Fibroblast of the conjunctiva (primary cell): ENCODE results near the gene MED31.
"Not testable (repeated sequence)": the region's sequence is repeated elsewhere in the genome, so short reads cannot be mapped to it uniquely, and the experiment has no call there.

Experiments
- DNase-seq: peaks from one replicate; pipeline ENCODE4 v3.0.0-alpha.2; 2010; ENCODE audit warnings: low read depth

Gene MED31

DNA sequence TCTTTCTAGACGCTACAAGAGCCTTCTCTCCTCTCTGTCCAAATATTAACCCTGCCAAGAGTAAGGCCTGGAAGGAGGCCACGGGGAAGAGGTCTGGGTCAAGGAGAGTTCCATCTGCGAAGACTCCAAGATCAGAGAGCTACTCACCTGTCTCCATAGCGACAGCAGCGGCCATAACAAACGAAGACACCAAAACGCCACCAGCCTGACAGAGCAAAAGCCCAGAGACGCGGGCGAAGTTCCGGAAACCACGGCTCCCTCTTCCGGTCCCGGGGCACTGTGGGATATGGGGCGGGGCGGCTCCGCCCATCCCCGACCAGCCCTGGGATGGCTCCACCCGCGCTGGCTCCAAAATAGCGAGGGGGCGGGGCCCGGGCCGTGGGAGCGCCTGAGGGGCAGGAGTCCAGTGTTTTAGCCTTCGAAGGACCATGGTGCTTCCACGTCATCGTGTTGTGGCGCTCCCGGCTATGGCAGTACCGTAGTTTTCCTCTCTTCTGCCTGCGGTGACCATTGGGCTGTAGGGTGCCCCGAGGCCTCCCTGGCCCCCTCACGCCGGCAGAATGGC, at the start of gene MED31, which contains the start of gene C17orf100:
Gene MED31 (minus strand): TSS at position 252 of the 565 bp plus-strand sequence. CDS start 77 bp downstream, at position 175.
Gene C17orf100 (plus strand): TSS at position 409 of the 565 bp plus-strand sequence. CDS start 152 bp downstream, at position 561.
- peak; percentile 75 for DNase-seq

DNA sequence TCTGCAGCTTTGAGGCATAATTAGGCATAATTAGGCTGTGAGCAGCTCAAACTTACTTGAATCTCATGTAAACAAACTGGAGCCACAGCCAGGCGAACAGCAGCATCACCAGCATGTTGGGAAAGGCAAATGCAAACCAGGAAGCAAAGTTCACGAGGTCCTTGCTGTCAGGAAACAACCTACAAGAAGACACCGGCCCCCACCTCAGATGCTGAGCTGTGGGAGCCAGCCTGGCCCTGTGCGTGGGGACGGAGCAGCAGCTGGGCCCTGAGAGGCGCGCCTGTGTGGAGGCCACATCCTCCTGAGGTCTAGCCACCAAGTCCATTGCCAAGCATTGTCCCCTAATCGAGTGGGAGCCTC, 49.5 kb upstream of the MED31 start:
- no peak for DNase-seq

DNA sequence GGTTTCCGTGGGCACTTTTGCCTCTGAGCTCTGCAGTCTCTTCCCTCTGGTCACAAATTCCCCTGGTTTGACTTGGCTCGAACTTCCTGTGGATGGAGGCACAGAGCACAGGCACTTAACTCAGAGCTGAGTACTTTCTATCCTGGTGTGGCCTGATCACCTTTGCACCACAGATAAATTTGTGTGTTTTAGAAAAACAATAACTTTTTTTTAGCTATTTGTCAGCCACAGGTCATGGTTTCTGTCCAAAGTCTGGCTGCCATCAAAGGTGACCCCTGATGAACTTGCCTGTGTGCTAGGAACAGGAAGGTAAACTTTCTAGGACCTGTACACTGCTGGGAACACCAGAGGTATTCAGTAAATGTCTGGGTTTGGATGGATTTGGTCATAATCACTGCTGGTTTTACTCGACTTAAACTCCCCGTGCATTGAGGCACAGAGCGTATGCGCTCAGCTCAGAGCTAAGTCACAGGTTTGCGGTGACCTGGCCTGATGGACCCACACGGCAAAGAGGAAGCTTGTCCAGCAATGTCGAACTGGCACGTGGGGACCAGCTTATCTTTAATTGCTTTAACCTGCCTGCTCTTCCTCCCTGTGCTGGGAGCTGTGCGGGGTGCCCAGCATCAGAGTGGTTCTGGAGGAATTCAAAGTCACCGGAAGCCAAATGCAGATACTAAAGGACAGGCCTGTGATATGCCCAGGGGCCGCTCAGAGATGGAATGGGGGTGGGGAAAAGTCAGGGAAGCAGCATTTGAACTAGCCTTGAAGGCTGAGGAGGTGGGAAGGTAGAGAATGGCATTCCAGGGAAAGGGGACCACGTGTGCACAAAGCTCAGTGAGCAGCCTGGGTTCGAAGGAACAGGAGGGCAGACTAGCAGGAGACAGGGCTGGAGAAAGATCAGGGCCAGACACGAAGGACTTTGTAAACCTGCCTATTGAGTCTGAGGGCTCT, 48.9 kb upstream of the MED31 start:
- DNase-seq: no peak

DNA sequence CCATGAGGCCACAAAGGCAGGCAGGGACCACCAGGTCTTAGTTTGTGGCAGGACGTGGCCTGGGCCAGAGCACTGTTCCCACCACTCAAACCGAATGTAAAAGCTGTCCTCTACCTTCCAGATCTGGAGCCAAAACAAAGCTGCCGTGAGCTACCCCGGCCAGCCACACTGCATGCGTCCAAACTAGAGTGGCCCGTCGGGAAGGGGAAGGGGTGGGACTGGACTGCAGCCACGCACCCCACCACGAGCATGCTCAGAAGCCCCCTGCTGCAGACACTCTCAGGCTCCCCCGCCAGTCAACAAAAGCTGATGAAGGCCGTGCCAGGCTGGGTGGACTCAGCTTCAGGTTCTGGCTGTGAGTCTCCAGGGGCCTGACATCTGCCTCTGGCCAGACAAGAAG, 46.6 kb upstream of the MED31 start:
- no peak for DNase-seq

DNA sequence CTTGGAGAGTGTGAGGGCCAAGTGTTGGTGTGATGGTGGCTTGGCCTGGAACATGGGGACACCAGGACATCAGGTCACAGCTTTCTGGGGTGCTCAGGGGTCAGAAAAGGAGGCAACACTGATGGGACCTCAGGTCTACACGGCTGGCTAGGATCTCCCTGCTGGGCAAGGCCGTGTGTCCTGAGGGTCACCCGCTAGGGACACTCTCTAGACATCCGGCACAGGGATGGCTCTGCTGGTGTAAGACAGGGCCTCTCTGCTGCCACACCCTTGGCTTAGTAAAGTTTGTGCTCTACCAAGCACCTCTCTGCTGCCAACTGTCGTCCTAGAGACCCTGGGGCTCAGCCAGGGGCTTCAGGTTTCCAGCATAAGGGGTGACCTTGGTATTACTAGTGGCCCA, 45.5 kb upstream of the MED31 start:
- no peak for DNase-seq

DNA sequence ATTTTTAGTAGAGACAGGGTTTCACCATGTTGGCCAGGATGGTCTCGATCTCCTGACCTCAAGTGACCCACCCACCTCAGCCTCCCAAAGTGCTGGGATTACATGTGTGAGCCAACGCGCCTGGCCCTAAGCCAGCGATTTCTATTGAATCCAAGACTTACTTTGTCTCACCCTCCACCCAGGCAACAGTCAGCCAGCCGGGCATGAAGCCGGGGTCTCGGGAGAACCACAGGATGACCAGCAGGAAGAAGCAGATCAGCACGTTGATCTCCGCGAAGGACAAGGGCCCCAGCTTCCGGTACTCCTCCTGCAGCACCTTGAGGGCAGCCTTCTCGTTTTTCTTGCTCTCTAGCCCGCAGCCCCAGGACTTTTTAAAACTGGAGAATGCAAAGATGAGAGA, 44.2 kb upstream of the MED31 start:
- DNase-seq: no peak

DNA sequence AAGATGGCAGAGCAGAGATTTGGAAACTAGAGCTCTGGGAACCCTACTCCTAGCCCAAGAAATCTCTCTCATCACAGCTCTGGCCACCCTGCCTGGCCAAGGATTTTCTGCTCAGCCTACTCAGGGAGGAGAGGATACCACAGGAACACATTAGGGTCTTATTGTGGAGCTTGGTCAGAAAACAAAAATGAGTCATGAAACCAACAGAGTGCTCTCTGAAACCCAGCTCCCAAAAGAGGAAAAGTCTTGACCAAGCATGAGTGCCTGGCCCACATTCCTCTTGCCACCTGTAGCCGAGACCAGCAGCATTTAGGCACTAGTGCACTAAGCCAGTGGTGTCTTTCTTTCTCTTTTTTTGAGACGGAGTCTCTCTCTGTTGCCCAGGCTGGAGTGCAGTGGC, 43.6 kb upstream of the MED31 start:
- no peak for DNase-seq

DNA sequence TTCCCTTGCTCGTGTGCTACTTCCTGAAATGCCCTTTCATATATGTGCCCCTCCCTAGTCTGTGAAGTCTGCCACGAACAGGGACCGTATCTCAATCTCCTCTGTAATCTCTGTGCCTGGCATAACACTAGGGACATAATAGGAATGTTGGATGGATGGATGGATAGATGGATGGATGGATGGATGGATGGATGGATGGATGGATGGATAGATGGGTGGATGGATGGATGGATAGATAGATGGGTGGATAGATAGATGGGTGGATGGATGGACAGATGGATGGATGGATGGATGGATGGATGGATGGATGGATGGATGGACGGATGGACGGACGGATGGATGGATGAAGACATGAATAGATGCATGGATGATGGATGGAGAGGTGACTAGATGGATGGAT, 40.6 kb upstream of the MED31 start:
- not testable (repeated sequence) for DNase-seq

DNA sequence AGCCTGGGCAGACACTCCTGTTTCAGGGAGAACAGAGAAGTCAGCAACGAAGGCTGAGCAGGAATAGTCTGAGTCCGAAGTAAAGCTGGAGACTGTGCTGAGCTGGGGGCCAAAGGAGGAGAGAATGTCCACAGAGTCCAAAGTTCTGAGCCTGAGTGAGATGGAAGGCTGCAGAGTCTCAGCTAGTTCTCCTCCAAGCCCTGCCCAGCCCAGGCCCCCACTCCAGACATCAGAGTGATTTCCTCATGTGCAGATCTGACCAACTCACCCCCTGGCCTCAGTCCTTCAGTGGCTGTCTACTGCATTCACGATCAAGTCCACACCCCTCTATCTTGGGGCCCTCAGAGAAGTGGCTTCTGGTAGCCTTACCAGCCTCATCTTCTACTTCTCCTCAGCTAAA, 40.1 kb upstream of the MED31 start:
- DNase-seq: no peak

DNA sequence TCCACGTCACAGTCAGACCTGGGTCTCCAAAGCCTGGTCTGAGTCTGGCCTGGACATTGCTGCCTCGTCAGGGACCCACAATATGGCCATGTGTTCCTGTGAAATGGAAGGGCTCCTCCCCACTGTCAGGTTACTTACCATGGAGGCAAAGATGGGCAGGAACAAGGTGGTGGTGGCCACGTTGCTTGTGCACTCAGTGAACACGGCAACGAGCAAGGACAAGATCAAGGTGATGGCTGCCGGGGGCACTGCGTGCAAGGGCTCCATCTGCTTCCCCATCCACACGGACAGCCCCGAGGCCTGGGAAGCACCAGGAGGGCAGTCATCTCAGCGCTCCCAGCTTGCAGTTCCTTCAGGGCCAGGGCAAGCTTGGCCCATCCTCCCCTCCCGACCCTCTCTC, 39.2 kb upstream of the MED31 start:
- no peak for DNase-seq

DNA sequence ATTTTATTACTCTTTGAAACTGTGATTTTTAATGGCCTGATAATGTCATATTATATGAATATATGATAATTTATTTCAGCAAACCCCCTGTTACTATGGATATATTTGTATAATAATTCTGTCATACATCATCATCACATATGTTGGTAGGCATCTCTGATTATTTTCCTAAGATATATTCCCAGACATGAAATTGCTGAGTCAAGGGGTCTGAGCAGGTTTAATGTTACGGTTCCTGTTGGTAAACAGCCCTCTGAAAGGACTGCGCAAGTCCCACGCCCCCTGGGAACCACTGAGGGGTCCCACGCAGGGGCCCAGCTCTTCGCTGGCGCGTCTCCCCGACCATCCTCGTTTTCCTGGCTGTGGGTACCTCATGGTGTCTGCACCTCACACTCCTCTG, 37.5 kb upstream of the MED31 start:
- no peak for DNase-seq

DNA sequence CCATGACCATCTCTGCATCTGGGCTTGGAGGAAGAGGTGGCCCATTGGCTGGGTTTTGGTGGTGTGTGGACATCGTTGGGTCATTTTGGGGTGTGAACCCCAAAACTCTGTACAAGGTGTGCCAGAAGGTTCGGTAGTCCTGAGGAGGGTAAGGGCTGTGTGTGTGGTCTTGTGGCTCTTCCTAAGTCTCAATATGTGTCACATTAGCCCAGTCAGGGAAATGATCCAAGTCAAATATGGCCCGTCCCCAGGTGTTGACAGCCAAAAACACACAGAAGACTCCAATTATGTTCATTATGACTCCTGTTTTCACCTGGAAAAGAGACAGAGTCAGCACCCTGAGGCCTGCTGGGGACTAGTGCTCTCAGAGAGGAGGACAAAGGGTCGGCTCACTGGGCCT, 34.6 kb upstream of the MED31 start:
- DNase-seq: no peak

DNA sequence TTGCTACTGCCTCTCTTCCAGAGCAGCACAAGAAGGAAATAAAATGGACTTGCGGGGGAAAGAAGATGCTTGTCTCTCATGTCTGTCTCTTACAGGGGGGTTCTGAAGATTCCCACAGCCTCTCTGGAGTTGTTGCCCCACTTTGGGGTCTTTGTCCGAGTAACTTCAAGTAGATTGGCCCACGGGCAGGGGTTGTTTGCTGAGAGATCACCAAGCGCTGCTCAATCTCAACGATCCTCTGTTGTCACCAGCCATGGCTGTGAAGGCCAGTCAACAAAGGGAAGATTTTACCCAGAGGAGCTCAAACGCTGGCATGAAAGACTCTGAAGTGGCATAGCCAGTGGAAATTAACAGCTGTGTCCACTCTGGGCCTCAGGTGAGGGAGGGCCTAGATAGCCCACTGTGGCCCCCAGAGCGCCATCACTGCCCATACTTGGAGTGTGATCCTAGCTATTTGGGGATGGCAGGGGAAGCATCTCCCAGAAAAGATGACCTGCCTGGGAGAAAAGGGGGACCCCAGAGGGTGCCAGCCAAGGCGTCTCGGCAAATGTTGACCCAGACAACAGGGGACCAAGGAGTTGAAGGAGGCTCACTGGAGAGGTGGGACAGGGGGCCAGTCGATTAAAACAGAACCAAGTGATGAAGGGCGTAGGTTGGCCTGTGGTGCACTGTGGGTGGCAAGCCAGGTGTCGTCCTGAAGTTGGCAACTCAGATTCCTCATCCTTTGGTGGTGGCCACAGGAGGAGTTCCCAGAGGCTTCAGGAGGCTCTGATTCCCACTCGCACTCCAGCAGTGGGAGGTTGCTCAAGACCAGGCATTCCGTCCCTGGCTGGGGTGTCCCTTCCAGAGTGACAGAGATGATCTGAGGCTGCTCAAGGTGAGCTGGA, 33.7 kb upstream of the MED31 start:
- no peak for DNase-seq

DNA sequence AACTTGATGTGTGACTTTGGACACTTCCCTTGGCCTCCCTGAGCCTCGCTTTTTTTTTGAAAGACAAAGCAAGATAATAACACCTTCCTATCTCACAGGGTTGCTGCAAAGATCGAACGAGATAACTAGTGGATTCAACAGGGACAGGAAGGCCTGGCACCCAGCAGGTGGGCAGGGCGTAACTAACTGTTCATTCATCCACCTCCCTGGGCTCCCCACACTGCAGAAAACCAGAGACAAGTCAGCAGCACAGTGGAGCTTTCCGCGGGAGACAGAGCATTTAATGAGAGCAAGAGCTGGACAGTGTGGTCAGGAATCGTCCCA, 33.0 kb upstream of the MED31 start:
- DNase-seq: no peak

DNA sequence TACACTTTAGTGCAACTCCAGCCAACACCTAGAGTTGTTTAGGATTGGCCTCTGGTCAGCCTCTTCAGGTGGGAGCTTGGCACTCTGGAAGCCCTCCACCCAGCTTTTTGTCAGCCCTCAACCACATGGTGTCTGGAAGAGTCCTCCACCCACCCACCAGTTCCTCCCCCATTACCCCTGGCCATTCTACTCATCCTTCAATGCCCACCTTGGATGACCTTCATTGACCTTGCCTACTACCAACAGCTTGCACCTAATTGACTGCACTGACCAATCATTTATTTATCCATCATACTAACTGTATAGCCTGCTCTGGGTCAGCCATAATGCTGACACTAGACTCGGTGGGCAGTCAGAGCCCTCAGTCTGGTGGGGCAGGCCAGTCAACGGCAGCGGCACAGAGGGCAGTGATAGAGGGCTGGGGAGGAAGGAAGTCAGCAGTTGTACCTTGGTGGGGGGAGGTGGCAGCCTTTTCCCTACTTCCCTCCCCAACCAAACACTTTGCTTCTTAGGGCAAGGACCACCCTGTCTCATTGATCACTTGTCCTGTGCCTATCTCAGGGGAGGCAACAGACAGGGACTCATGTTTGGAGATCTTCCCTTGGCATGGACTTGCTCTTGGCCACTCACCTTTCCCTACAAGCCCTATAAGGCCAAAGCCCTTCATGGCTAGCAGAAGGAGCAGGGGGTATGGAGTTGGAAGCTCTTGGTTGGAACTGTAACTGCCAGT, 32.5 kb upstream of the MED31 start:
- no peak for DNase-seq

DNA sequence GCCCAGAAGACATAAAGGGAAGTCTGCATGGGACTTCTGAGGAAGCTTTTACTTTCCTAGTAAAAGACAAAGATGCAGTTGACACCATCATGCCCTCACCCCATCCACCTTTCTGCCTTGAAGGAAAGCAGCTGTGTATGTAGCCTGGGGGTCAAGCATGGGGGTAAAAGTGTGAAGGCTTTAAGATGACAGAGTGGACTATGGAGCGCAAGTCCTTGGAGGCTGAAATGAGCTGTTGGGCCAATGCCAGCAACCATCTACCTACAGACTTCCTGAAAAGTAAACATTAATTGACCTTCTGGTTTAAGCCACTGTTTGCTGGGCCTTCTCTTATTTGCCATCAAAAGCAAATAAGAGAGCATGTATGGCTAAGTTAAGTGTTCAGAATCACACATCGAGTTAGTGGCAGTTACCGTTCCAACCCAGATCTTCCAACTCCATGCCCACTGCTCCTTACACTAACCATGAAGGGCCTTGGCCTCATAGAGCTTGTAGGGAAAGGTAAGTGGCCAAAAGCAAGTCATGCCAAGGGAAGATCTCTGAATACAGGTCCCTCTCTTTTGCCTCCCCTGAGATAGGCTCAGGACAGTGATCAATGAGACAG, 31.8 kb upstream of the MED31 start:
- no peak for DNase-seq

DNA sequence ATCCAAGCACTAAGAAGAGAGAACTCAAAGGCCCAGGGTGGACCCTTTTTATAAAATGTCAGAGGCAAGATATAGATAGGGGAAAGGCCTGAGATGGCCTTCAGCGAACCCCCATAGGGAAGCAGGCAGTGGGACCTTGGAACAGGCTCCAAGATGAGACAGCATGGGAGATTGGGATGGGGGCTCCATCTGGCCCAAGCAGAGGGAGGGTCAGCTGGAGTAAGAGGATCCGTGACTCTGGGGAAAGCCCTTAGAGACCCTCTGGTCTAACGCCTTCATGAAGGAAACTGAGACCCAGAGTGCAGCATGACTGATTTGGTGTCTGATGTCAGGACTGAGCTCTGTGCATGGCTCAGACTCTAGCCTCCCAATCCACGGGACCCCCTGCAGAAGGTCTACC, 30.9 kb upstream of the MED31 start:
- no peak for DNase-seq

DNA sequence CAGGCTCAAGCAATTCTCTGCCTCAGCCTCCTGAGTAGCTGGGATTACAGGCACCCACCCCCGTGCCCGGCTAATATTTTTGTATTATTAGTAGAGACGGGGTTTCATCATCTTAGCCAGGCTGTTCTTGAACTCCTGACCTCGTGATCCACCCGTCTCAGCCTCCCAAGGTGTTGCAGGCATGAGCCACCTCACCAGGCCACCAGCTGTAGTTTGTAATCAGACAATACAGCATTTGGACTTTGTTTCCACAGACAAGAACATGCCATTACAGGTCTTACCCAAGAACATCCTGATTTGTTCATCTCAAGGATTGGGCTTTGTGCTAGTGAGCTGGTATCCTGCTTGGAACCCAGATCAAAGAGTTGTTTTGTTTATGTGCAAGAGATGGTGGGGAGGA, 30.3 kb upstream of the MED31 start:
- no peak for DNase-seq

DNA sequence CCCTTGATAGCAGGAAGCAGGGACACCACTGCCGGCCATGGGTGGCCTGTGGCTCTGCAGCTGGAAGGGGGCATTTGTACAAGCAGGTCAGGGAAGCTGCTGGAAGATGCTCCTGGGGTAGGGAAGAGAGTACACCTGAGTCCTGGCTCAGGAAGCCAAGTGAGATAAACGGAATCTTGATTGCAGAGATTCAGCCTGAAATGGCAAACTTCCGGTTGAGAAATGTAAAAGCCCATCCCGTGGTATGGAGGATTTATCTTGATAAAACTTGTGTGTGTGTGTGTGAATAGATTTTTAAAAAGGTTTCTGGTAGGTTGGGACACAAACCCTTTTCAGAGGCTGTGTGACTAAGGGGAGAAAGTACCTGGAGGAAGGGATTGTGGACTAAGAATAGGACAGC, 29.8 kb upstream of the MED31 start:
- DNase-seq: no peak

DNA sequence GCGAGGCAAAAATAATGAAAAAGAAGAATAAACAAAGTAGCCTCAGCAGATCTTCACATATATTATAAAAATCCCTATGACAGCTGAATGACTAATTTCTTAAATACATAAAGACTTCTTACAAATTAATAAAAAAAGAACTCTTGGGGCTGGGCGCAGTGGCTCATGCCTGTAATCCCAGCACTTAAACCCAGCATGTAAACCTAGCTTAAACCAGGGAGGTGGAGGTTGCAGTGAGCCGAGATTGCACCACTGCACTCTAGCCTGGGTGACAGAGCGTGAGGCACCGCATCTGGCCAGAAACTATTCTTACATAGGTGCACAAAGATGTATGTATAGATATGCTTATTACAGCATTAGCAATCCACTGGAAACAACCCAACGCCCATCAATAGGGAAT, 27.8 kb upstream of the MED31 start:
- no peak for DNase-seq

DNA sequence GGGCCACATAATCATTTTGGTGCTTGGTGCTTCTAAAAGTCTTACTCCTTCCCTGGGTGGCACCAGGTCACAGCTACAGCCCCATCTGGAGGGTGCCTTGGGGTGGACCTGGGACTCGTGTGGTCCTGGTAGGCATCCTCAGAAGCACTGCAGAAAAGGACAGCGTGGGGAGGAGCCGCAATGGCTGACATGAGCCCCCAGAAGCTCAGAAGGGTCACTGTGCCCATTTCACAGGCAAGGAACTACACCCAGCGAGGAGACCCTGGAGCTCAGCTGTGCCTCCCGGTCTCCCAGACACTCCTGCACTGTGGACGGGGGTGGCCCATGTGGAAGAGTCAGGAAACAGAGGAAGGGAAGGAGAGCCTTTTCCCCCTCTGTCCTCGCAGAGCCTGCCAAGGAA, 26.5 kb upstream of the MED31 start:
- no peak for DNase-seq
